Activated naive CD8-positive, alpha-beta T cell treated with anti-CD3 and anti-CD28 coated beads, Interleukin-2, amount 10 ng/mL, durations not matched to agents 7 days and 5 days (primary cell): Measurements from ENCODE around the gene ADIRF. TPM values are rescaled to one million over a fixed set of nuclear protein-coding genes. Genes with fewer than 3 reads are reported as not detected.
"Not testable (repeated sequence)": the region's sequence is repeated elsewhere in the genome, so short reads cannot be mapped to it uniquely, and the experiment has no call there.

Experiments used
- ATAC-seq: fragments of 150-1000 bp; cut with Tn5 transposase; one replicate; pipeline ENCODE4 v1.10.0; 2021; ENCODE audit warnings: low read depth, moderate library complexity
- POLR2A ChIA-PET: fragments of 350-600 bp; sonication (Branson Sonifier 250); formaldehyde crosslinking; loops from one replicate; lab custom pipeline; 2021; ENCODE audit warnings: antibody characterized with exemption; lab: Charles Lee
- DNase-seq: peaks from one replicate; pipeline ENCODE4 v3.0.0; 2021
- H3K27ac Mint-ChIP-seq: one replicate; pipeline ENCODE4 v1.8.0; 2022; ENCODE audit warnings: mild to moderate bottlenecking, mixed read lengths
- H3K27me3 Mint-ChIP-seq: one replicate; pipeline ENCODE4 v1.8.0; 2022; ENCODE audit warnings: mild to moderate bottlenecking, moderate library complexity, mixed read lengths
- H3K36me3 Mint-ChIP-seq: one replicate; pipeline ENCODE4 v1.8.0; 2021; ENCODE audit warnings: mild to moderate bottlenecking, mixed read lengths
- H3K4me1 Mint-ChIP-seq: one replicate; pipeline ENCODE4 v1.8.0; 2021; ENCODE audit warnings: mixed read lengths
- H3K4me3 Mint-ChIP-seq: one replicate; pipeline ENCODE4 v1.8.0; 2022; ENCODE audit warnings: mild to moderate bottlenecking, moderate library complexity, mixed read lengths
- H3K9me3 Mint-ChIP-seq: one replicate; pipeline ENCODE4 v1.8.0; 2021; ENCODE audit warnings: mixed read lengths
- total RNA-seq, 2 experiments: library from RNA; stranded (reverse); gene quantifications; one replicate each; pipeline ENCODE4 v1.2.3, GENCODE V29; 2021

The ADIRF gene
- total RNA-seq, 2 experiments from 2014 or later, result not detected

DNA sequence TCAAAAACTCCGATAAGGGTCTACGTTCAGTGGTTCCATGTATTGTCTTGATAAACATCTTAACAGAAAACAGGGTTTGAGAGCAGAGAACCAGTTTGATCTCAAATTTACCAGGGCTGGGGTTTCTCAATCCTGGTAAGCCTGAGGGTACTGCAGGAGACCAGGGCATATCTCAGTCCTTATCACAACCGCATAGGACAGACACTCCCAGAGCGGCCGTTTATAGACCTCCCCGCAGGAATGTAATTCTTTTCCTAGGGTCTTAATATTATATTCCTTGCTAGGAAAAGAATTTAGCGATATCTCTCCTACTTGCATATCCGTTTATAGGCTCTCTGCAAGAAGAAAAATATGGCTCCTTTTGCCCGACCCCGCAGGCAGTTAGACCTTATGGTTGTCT lies 15.6 kb upstream of the ADIRF start:
- H3K4me1 Mint-ChIP-seq, H3K4me3 Mint-ChIP-seq, H3K27me3 Mint-ChIP-seq, DNase-seq, ATAC-seq, POLR2A ChIA-PET, H3K36me3 Mint-ChIP-seq, H3K27ac Mint-ChIP-seq: not testable (repeated sequence)
- peaks cover 11% of the 10 kb centered on the region for H3K9me3 Mint-ChIP-seq

DNA sequence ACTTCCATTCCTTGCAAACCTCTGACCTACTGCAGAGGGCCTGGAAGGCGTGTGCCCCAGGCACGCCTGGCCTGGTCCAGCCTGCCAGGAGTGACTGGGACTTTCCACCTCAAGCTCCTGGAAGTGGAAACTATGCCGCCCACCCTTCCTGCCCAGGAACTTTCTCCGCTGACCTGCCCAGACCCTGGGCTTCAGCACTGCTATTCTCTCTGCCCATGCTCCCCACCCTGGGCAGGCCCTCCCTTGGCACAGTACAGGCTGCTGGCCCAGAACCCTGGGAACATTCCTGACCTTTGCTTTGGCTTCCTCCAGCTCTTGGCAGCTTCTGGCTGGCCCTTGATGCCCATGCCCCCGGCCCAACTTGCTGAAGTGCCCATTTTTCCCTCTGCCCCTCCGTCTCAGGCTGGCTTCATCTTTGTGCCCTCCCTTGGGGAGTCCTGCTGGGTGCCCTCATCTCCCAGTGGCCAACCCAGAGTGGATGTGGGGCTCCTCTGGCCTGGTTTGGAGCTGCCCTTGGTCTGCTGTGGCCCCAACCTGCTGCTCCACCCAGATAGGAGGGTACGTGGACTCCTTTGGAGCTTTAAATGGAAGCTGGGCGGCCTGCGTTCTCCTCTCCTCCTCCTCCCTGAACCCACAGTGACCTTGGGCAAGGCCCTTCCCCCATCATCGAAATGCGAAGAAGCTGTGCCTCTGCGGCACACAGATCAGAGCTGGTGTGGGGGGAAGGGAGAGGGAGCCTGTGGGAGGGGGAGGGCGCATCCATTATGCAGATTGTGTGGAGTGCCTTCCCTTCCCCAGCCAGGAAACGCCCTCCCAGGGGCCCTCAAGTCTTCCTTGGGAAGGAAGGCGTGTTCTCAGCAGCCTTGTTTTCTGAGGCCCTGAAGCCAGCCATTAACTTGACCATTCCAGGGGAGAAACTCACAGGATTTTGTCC lies 14.3 kb upstream of the ADIRF start:
- Mint-ChIP-seq H3K27me3 (no peaks in the 10 kb centered on the region), H3K9me3 (peaks cover 11% of the 10 kb centered on the region), H3K4me3 (no peak overlapping the region), H3K27ac (no peak overlapping the region), H3K36me3 (peaks cover 6% of the 10 kb centered on the region), H3K4me1 (peaks cover 4% of the 10 kb centered on the region)
- DNase-seq, result no peak
- POLR2A ChIA-PET, result no interaction called here
- ATAC-seq, result no peak

DNA sequence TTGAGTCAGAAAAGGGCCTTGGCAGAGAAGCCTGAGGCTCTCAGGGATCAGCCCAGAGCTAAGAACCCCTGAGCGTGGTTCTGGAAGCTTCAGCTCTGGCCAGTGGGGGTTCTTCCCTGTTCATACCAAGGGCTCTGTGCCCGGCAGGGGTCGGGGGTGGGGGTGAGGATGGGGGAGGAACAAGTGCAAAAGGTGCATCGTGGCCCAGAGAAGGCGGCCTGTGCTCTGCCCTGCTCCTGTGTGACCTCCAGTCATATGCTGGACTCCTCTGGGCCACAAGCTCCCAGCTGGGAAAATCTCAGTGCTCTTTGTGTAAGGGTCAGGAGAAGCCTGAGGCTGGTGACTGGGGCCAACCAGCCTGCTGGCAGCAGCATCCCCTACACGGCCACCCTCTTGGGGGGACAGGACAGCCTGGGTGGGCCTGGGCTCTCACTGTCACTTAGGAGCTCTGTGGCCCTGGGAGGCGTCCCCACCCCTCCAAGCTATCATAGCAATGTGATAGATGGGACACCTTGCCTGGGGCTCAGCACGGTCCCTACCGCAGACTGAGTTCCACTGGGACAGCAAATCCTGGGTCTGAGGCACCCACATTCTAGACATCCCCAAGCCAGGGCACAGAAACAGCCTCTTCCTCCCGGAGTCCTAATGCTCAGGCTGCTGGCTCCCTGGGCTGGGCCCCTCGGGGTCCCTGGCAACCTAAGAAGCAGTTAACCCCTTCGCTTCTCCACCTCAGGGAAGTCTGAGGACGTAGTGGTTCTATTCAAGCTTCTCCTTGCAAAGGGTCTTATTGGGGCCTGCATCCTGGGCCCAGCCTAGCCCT lies 13.4 kb upstream of the ADIRF start:
- POLR2A ChIA-PET, result no interaction called here

DNA sequence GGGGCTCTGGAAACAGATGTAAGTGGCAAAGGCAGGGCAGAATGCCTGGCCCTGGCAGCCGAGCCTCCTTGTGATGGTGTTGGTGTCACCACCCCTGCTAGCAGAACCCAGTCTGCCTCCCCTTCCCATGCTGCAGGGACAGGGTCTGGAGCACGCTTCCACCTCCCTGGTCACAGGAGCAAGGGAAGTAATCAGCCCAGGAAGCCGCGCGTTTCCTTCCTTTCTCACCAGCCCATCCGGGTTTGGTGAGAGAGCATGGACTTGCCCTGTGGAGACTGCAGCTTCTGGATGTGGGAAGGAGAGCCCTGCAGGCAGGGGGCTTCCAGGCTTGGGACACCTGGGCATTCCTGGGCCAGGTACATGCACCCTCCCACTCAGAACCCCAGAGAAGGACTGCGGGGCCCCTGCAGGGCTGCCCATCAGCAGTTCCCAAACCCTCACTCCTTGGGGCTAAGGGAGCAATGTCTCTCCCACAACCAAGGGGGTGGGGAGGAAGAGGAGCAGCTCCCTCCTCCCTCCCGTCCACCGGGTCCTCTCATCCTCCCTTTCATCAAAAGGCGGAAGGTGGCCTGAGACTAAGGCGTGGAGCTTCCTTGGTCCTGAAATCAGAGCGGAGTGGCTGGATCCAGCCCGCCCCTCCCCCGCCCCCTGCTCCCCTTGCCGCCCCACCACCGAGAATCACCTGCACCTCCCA lies 12.6 kb upstream of the ADIRF start:
- Mint-ChIP-seq H3K9me3 (peaks cover 11% of the 10 kb centered on the region), H3K36me3 (peaks cover 2% of the 10 kb centered on the region), H3K27me3 (no peaks in the 10 kb centered on the region), H3K4me3 (no peak overlapping the region), H3K27ac (no peak overlapping the region), H3K4me1 (no peaks in the 10 kb centered on the region)
- DNase-seq, result no peak
- no peak for ATAC-seq
- POLR2A ChIA-PET, result no interaction called here

More for the DNA sequence above, 13.4 kb upstream of the ADIRF start:
- no peak overlapping the region for H3K27ac Mint-ChIP-seq
- ATAC-seq (no peak), DNase-seq (no peak)
- H3K4me1 Mint-ChIP-seq, result peaks cover 4% of the 10 kb centered on the region
- peaks cover 6% of the 10 kb centered on the region for H3K36me3 Mint-ChIP-seq
- no peaks in the 10 kb centered on the region for H3K27me3 Mint-ChIP-seq
- H3K9me3 Mint-ChIP-seq, result peaks cover 11% of the 10 kb centered on the region
- no peak overlapping the region for H3K4me3 Mint-ChIP-seq

DNA sequence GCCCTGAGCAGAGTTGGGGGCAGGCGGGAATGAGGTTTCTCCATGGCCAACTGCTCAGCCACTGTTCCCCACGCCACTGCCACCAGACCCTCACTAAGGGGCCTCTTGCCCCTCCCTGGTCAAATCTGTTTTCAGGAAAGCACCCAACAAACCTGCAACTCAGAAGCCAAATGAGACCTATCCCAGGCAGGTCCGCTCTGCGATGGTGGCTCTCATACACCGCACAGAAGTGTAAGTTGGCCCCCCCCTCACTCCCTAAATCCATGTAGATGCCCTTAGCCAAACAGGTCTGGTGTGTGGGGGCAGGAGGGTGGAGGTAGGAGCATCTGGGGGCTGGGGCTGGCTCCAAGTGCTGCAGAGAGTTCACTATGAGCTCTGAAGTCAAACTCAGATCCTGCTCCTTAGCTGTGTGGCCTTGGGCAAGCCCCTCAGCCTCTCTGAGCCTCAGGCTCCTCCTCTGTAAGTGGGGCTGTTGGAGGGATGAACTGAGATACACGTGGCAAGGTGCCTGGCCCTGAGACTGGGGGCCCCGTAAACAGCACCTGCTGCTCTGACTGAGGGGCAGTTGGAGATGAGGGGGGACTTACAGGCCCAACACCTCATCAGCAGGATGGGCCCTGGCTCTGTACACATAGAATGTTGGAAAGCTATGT lies 12.0 kb upstream of the ADIRF start:
- ATAC-seq (no peak), DNase-seq (no peak)
- Mint-ChIP-seq H3K4me1 (no peaks in the 10 kb centered on the region), H3K36me3 (peaks cover 2% of the 10 kb centered on the region), H3K27me3 (no peaks in the 10 kb centered on the region), H3K9me3 (peaks cover 11% of the 10 kb centered on the region), H3K4me3 (no peak overlapping the region), H3K27ac (no peak overlapping the region)
- POLR2A ChIA-PET, result no interaction called here

DNA sequence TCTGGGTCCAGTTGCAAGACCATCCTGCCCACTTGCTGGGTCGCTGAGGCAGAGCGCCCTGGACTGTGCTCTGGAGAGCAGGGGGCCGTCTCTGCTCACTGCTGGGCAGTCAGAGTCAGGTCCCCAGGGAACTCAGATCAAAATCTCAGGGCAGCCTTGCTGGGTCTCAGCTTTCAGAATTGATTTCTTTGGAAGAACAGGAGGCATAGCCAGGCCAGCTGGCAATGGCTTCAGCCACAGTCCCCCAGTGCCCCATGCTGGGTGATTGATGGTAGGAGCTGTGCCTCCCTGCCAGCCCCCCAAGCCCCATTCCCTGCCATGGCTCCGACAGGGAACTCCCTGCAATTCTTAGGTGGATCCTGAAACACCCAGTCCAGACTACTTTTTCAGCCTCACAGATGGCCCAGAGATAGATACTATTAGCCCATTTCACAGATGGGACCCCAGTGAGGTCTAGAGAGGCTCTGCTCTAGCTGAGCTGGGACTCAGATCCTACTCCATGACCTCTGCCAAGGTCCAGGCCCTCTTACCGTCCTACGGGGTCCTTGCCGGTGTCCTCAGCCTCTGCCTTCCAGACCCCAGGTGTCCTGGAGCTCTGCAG lies 11.3 kb upstream of the ADIRF start:
- POLR2A ChIA-PET, result no interaction called here
- ATAC-seq (no peak), DNase-seq (no peak)
- H3K36me3 Mint-ChIP-seq, result peaks cover 2% of the 10 kb centered on the region
- no peak overlapping the region for H3K4me3 Mint-ChIP-seq
- H3K9me3 Mint-ChIP-seq, result peaks cover 8% of the 10 kb centered on the region
- H3K27me3 Mint-ChIP-seq, result no peaks in the 10 kb centered on the region
- no peak overlapping the region for H3K27ac Mint-ChIP-seq
- H3K4me1 Mint-ChIP-seq, result no peaks in the 10 kb centered on the region

DNA sequence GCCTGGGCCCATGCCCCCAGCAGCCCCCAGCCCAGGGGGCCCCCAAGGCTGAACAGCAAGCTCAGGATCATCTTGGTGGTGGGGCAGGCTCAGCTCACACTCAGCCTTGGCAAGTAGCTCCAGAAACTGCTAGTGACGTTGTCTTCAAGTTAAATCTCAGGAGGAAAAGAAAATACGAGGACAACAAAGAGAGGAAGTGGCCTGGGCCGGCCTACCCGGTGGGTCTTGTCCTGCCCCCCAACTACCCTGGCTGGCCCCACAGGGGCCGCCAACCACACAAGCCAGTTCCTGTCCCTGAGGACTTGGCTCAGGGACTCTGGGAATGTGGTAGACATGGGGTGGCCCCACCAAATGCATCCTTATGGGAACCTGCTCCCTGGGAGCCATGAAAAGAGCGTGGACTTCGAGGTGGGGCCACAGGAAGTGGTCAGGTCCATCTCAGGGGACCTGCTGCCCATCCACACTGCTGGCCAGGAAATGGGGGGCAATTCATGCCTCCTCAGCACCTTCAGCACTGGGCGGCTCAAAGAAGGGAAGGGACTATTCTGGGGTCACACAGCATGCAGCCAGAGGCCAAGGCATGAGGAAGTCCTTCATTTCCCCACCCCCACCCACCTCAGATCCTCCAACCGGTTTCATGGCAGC lies 10.7 kb upstream of the ADIRF start, which contains the start of gene MMRN2:
Gene MMRN2, minus strand, starts transcription at position 145 of the 645 bp plus-strand sequence. Its CDS starts 74 bp downstream, at position 71.
- POLR2A ChIA-PET, result no interaction called here
- H3K27ac Mint-ChIP-seq, result no peak within 1 kb of the TSS
- no peaks in the 10 kb centered on the region for H3K36me3 Mint-ChIP-seq
- no peaks in the 10 kb centered on the region for H3K4me1 Mint-ChIP-seq
- no peak for DNase-seq
- no peaks in the 10 kb centered on the region for H3K27me3 Mint-ChIP-seq
- H3K4me3 Mint-ChIP-seq, result no peak within 1 kb of the TSS
- no peak for ATAC-seq
- H3K9me3 Mint-ChIP-seq, result peaks cover 3% of the 10 kb centered on the region

DNA sequence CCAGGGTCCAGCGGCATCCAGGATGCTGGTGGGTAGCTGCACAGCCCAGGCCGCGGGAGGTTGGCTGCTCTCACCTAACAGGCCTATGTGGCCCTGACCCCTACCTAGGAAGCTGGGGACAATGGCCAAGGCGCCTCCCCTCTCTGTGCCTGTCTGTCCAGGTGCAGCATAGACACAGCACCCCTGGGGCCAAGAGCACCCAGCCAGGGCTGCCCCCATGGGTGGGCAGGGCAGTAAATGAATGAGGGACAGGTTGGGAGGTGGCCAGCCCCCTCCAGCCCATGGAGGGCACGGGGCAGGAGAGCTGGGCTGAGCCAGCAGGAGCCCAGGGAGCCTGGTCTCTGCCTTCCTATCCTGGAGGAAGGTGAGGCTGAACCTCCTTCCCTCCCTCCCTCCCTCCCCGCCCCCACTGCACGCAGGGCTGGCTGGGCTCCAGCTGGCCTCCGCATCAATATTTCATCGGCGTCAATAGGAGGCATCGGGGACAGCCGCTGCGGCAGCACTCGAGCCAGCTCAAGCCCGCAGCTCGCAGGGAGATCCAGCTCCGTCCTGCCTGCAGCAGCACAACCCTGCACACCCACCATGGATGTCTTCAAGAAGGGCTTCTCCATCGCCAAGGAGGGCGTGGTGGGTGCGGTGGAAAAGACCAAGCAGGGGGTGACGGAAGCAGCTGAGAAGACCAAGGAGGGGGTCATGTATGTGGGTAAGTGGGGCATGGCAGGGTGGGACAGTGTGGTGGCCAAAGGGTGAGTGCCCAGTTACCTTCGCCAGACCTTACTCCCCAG lies 10.0 kb upstream of the ADIRF start, which contains the start of gene SNCG:
Gene SNCG, plus strand, starts transcription at position 484 of the 785 bp plus-strand sequence. Its CDS starts 99 bp downstream, at position 583.
- Mint-ChIP-seq H3K36me3 (no peaks in the 10 kb centered on the region), H3K27ac (no peak within 1 kb of the TSS), H3K27me3 (no peaks in the 10 kb centered on the region), H3K4me1 (no peaks in the 10 kb centered on the region), H3K9me3 (no peaks in the 10 kb centered on the region), H3K4me3 (no peak within 1 kb of the TSS)
- POLR2A ChIA-PET, result no interaction called here
- ATAC-seq (no peak), DNase-seq (no peak)

DNA sequence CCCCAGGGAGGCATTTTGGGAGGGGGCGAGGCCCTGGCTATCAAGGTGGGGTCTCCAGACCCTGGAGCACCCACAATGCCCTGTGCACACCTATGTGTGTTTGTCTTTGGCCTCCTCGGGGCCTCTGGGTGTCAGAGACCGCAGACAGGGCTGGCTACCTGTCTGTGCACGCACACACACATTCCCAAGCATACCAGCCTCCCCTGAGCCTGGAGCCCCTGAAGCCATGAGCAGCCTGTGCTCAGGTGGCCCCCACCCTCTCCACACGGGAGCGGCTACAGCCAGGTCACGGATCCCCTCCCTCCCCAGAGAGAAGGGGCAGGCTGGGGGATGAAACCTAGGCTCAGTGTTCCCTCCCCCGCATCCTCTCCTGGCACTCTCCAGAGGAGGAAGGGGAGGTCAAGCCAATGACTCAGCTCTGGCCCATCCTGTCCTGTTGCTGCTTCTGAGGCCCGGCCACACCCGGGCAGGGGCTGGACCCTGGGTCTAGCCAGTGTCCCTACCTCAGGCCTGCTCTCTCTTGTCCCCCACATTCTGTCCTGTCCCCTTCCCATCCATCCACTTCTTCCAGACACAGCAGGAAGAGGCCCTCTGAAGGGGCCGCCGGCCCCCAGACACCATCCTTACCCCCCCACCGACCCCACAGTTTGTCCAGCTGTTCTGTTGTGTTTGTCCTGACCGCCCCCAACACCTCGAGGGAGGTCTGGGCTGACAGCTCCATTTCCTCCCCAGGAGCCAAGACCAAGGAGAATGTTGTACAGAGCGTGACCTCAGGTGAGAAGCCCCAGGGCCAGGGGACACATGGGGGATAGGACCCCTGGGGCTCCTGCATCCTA lies 9.2 kb upstream of the ADIRF start:
- Mint-ChIP-seq H3K27ac (no peak overlapping the region), H3K9me3 (no peaks in the 10 kb centered on the region), H3K4me1 (no peaks in the 10 kb centered on the region), H3K36me3 (no peaks in the 10 kb centered on the region), H3K27me3 (no peaks in the 10 kb centered on the region), H3K4me3 (no peak overlapping the region)
- POLR2A ChIA-PET, result no interaction called here
- ATAC-seq (no peak), DNase-seq (no peak)

DNA sequence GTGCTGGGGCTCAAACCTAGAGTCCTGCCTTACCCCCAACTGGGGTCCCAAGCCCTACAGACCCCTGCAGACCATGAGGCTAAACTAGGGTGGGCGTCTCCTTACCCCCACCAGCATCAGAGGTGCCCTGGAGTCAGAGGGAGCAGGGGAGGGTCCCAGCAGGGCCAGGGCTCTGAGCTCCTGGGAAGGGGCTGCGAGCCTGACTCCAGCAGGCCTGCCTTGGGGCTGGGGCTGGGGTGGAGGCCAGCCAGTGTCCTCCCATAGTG lies 8.6 kb upstream of the ADIRF start:
- Mint-ChIP-seq H3K4me1 (no peaks in the 10 kb centered on the region), H3K27ac (no peak overlapping the region), H3K9me3 (no peaks in the 10 kb centered on the region), H3K4me3 (no peak overlapping the region), H3K36me3 (no peaks in the 10 kb centered on the region), H3K27me3 (no peaks in the 10 kb centered on the region)
- ATAC-seq, result no peak
- POLR2A ChIA-PET, result no interaction called here
- DNase-seq, result no peak
